Measurements from ENCODE around the gene CRY1. TPM values are rescaled to one million over a fixed set of nuclear protein-coding genes. Genes with fewer than 3 reads are reported as not detected.

CRY1 gene
- total RNA-seq, 2 experiments from 2014 or later = 70.7 to 77.4 TPM

GRCh38 chr12:106985479-106985878 lies 107.9 kb downstream of the CRY1 start:
- H3K9me3 Mint-ChIP-seq = no peaks in the 10 kb centered on the region
- CTCF ChIA-PET = interaction anchor here (2.0 kb wide), 1 partner anchor 29 kb away, joined by 5 read pairs; the partner anchor contains the start of gene TMEM263
- no peaks in the 10 kb centered on the region for H3K27me3 Mint-ChIP-seq
- POLR2A ChIA-PET = interaction anchor here (2.8 kb wide), 1 partner anchor 30 kb away, joined by 26 read pairs; the partner anchor contains the start of gene TMEM263
- Histone ChIP-seq H3K36me3 (ENCODE audit: insufficient read depth, low read length) (no peaks in the 10 kb centered on the region), H3K4me1 (ENCODE audit: insufficient read depth, low read length) (peaks cover 27% of the 10 kb centered on the region), H3K4me3 (ENCODE audit: low read length) (no peak overlapping the region), H3K27me3 (ENCODE audit: control insufficient read depth in 1 of 2, insufficient read depth in 2 of 2, low read length in 2 of 2) (no peaks in the 10 kb centered on the region), H3K27ac (ENCODE audit: low read depth in 1 of 2, low read length in 2 of 2) (no peak overlapping the region), H3K9me3 (ENCODE audit: control insufficient read depth in 1 of 2, insufficient read depth in 1 of 2, low read length in 2 of 2) (no peaks in the 10 kb centered on the region)
- H3K36me3 Mint-ChIP-seq (ENCODE audit: low read depth) = peaks cover 13% of the 10 kb centered on the region
- H3K27ac Mint-ChIP-seq = no peak overlapping the region
- ATAC-seq (ENCODE audit: poor library complexity) (no peak), DNase-seq (no peak)
- TF ChIP-seq, protein P1, sequence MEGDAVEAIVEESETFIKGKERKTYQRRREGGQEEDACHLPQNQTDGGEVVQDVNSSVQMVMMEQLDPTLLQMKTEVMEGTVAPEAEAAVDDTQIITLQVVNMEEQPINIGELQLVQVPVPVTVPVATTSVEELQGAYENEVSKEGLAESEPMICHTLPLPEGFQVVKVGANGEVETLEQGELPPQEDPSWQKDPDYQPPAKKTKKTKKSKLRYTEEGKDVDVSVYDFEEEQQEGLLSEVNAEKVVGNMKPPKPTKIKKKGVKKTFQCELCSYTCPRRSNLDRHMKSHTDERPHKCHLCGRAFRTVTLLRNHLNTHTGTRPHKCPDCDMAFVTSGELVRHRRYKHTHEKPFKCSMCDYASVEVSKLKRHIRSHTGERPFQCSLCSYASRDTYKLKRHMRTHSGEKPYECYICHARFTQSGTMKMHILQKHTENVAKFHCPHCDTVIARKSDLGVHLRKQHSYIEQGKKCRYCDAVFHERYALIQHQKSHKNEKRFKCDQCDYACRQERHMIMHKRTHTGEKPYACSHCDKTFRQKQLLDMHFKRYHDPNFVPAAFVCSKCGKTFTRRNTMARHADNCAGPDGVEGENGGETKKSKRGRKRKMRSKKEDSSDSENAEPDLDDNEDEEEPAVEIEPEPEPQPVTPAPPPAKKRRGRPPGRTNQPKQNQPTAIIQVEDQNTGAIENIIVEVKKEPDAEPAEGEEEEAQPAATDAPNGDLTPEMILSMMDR (IDR thresholded peaks at IDR 0.05) = no peak
- peak overlapping the region; percentile 97 for H3K4me3 Mint-ChIP-seq
- intact Hi-C loops (cut with DNase I, micrococcal nuclease) = loop anchor here in 1 of 2 experiments (2.0 to 10.0 kb wide), 2 partner anchors 29 to 769 kb away; no protein-coding TSS in a partner anchor
- H3K4me1 Mint-ChIP-seq (ENCODE audit: low read depth) = peaks cover 51% of the 10 kb centered on the region

- Mint-ChIP-seq H3K27ac (peak overlapping the region; percentile 21), H3K4me1 (ENCODE audit: low read depth) (peaks cover 51% of the 10 kb centered on the region), H3K36me3 (ENCODE audit: low read depth) (peaks cover 13% of the 10 kb centered on the region), H3K4me3 (peak overlapping the region; percentile 97), H3K27me3 (no peaks in the 10 kb centered on the region), H3K9me3 (no peaks in the 10 kb centered on the region)
- ChIA-PET CTCF (no interaction called here), POLR2A (interaction anchor here (0.6 to 2.8 kb wide), 3 partner anchors 29 to 31 kb away, joined by 5 to 26 read pairs (median 7); partner anchors contain the start of gene TMEM263)
- ATAC-seq (ENCODE audit: poor library complexity) (no peak), DNase-seq (peak in 2 of 14 experiments; percentile 19 to 37)
- no peaks in the 10 kb centered on the region for H3K27me3 ChIP-seq (ENCODE audit: control insufficient read depth in 1 of 2, insufficient read depth in 2 of 2, low read length in 2 of 2)
- no peaks in the 10 kb centered on the region for H3K36me3 ChIP-seq (ENCODE audit: insufficient read depth, low read length)
- no peak overlapping the region for H3K4me3 ChIP-seq (ENCODE audit: low read length)
- peaks cover 27% of the 10 kb centered on the region for H3K4me1 ChIP-seq (ENCODE audit: insufficient read depth, low read length)
- intact Hi-C loops (cut with DNase I, micrococcal nuclease) = loop anchor here in 1 of 2 experiments (2.0 to 10.0 kb wide), 2 partner anchors 28 to 770 kb away; no protein-coding TSS in a partner anchor
- TF ChIP-seq, protein P1 (IDR thresholded peaks at IDR 0.05) = no peak
- H3K9me3 ChIP-seq (ENCODE audit: control insufficient read depth in 1 of 2, insufficient read depth in 1 of 2, low read length in 2 of 2) = no peaks in the 10 kb centered on the region
- no peak overlapping the region for H3K27ac ChIP-seq (ENCODE audit: low read depth in 1 of 2, low read length in 2 of 2)
Observed at GRCh38 chr12:106984588-106985137, 108.7 kb downstream of the CRY1 start.

GRCh38 chr12:106982229-106982628 lies 111.1 kb downstream of the CRY1 start:
- CTCF ChIA-PET = no interaction called here
- intact Hi-C loops (cut with DNase I, micrococcal nuclease) = loop anchor here in 1 of 2 experiments (2.0 to 10.0 kb wide), 2 partner anchors 17 to 773 kb away; no protein-coding TSS in a partner anchor
- POLR2A ChIA-PET = no interaction called here

More at GRCh38 chr12:106982229-106982628, 111.1 kb downstream of the CRY1 start:
- H3K27me3 Mint-ChIP-seq = no peaks in the 10 kb centered on the region
- H3K9me3 Mint-ChIP-seq = no peaks in the 10 kb centered on the region
- DNase-seq (no peak), ATAC-seq (ENCODE audit: poor library complexity) (no peak)
- peaks cover 40% of the 10 kb centered on the region for H3K4me1 Mint-ChIP-seq (ENCODE audit: low read depth)
- H3K36me3 Mint-ChIP-seq (ENCODE audit: low read depth) = peaks cover 14% of the 10 kb centered on the region
- no peaks in the 10 kb centered on the region for H3K9me3 ChIP-seq (ENCODE audit: control insufficient read depth in 1 of 2, insufficient read depth in 1 of 2, low read length in 2 of 2)
- H3K4me3 Mint-ChIP-seq = no peak overlapping the region
- no peaks in the 10 kb centered on the region for H3K36me3 ChIP-seq (ENCODE audit: insufficient read depth, low read length)
- TF ChIP-seq, protein P1 (IDR thresholded peaks at IDR 0.05) = no peak
- no peaks in the 10 kb centered on the region for H3K27me3 ChIP-seq (ENCODE audit: control insufficient read depth in 1 of 2, insufficient read depth in 2 of 2, low read length in 2 of 2)
- H3K27ac ChIP-seq (ENCODE audit: low read depth in 1 of 2, low read length in 2 of 2) = no peak overlapping the region
- H3K27ac Mint-ChIP-seq = no peak overlapping the region
- peaks cover 24% of the 10 kb centered on the region for H3K4me1 ChIP-seq (ENCODE audit: insufficient read depth, low read length)
- no peak overlapping the region for H3K4me3 ChIP-seq (ENCODE audit: low read length)

All from CD4-positive, alpha-beta T cell (primary cell).